ENCODE data around the gene EPB42. TPM values are rescaled to one million over a fixed set of nuclear protein-coding genes. Genes with fewer than 3 reads are reported as not detected.

EPB42 gene
- total and polyA plus RNA-seq, 11 donors = 0.08 to 1.7 (median 0.33) TPM; not detected in 7

- no peak for TF ChIP-seq POLR2A (IDR thresholded peaks at IDR 0.05)
- no peak for TF ChIP-seq CTCF (IDR thresholded peaks at IDR 0.05)
- 85 to 91% (median 89%) methylated on average over 15 of the region's 15 CpGs for WGBS, 4 donors
- DNase-seq = no peak
- peaks cover 0 to 5% (median 0%) of the 10 kb centered on the region in 12 donors for H3K4me1 ChIP-seq
- H3K27me3 ChIP-seq = peaks cover 0 to 14% (median 0%) of the 10 kb centered on the region in 9 donors
- no peak overlapping the region for H3K4me3 ChIP-seq
- H3K36me3 ChIP-seq = no peaks in the 10 kb centered on the region
- no peak for ATAC-seq
- H3K9me3 ChIP-seq = no peaks in the 10 kb centered on the region
- no peak overlapping the region for H3K27ac ChIP-seq
- intact Hi-C loops (cut with DNase I) = no loop called here
Observed at GRCh38 chr15:43210172-43210745, 10.6 kb downstream of the EPB42 start.

GRCh38 chr15:43209059-43209824, 11.6 kb downstream of the EPB42 start:
- Histone ChIP-seq H3K9me3 (no peaks in the 10 kb centered on the region), H3K27ac (no peak overlapping the region), H3K4me3 (no peak overlapping the region), H3K27me3 (peaks cover 0 to 14% (median 0%) of the 10 kb centered on the region in 9 donors), H3K36me3 (no peaks in the 10 kb centered on the region), H3K4me1 (peaks cover 0 to 5% (median 0%) of the 10 kb centered on the region in 12 donors)
- peak in 2 of 12 donors; percentile 13 to 29 for TF ChIP-seq CTCF (IDR thresholded peaks at IDR 0.05)
- no peak for TF ChIP-seq POLR2A (IDR thresholded peaks at IDR 0.05)
- DNase-seq (no peak), ATAC-seq (peak in 2 of 4 donors; percentile 31 to 34)
- intact Hi-C loops (cut with DNase I) = no loop called here
- WGBS, 4 donors = 57 to 79% (median 73%) methylated on average over 5 to 13 of the region's 13 CpGs

GRCh38 chr15:43208052-43209002, 12.5 kb downstream of the EPB42 start:
- peaks cover 0 to 14% (median 0%) of the 10 kb centered on the region in 9 donors for H3K27me3 ChIP-seq
- no peak overlapping the region for H3K4me3 ChIP-seq
- H3K27ac ChIP-seq = no peak overlapping the region
- DNase-seq (no peak), ATAC-seq (no peak)
- peaks cover 0 to 9% (median 0%) of the 10 kb centered on the region in 12 donors for H3K4me1 ChIP-seq
- no peak for TF ChIP-seq CTCF (IDR thresholded peaks at IDR 0.05)
- no peak for TF ChIP-seq POLR2A (IDR thresholded peaks at IDR 0.05)
- 65 to 70% (median 67%) methylated on average over 22 to 23 of the region's 23 CpGs for WGBS, 4 donors
- no peaks in the 10 kb centered on the region for H3K9me3 ChIP-seq
- intact Hi-C loops (cut with DNase I) = no loop called here
- no peaks in the 10 kb centered on the region for H3K36me3 ChIP-seq

Measured in heart left ventricle (tissue), 16 donors.